BJ (cell line): ENCODE measurements around the gene NCSTN. TPM values are rescaled to one million over a fixed set of nuclear protein-coding genes. Genes with fewer than 3 reads are reported as not detected.

Experiments
- CTCF ChIA-PET: fragments of 350-600 bp; formaldehyde crosslinking; extraction: SDS; loops from one replicate; lab custom pipeline; 2021; ENCODE audit warnings: antibody characterized with exemption, inconsistent platforms; lab: Yijun Ruan, JAX
- POLR2A ChIA-PET: fragments of 300-600 bp; sonication (Branson Sonifier 250); formaldehyde crosslinking; extraction: SDS; loops from one replicate; lab custom pipeline; 2021; ENCODE audit warnings: antibody characterized with exemption; lab: Charles Lee
- DNase-seq: peaks from one replicate; pipeline ENCODE4 v3.0.0-alpha.2; 2011; ENCODE audit warnings: low read depth
- H3K27me3 ChIP-seq: 2 replicates; pipeline ENCODE4 v1.6.0; 2011; ENCODE audit warnings: low read length; ENCODE audit not compliant: control insufficient read depth, insufficient read depth
- H3K36me3 ChIP-seq: 2 replicates; pipeline ENCODE4 v1.5.1; 2011; ENCODE audit warnings: low read length; ENCODE audit not compliant: control insufficient read depth, insufficient read depth
- H3K4me3 ChIP-seq: 2 replicates; pipeline ENCODE4 v1.5.1; 2011; ENCODE audit warnings: low read depth, mild to moderate bottlenecking, control low read depth, low read length
- polyA plus RNA-seq: library from polyadenylated mRNA; depleted of rRNA; stranded (reverse); fragments of >200 nt; gene quantifications from 2 replicates; pipeline ENCODE4 v1.2.3, GENCODE V29; 2011
- TF ChIP-seq, protein P1 (sequence below): IDR thresholded peaks from 2 replicates; pipeline ENCODE4 v1.5.1; 2011; ENCODE audit warnings: low read depth, mild to moderate bottlenecking, control low read depth, inconsistent platforms, low read length, moderate library complexity; ENCODE audit not compliant: insufficient read depth

Gene NCSTN
- polyA plus RNA-seq, 1 experiment, result 260 TPM

DNA sequence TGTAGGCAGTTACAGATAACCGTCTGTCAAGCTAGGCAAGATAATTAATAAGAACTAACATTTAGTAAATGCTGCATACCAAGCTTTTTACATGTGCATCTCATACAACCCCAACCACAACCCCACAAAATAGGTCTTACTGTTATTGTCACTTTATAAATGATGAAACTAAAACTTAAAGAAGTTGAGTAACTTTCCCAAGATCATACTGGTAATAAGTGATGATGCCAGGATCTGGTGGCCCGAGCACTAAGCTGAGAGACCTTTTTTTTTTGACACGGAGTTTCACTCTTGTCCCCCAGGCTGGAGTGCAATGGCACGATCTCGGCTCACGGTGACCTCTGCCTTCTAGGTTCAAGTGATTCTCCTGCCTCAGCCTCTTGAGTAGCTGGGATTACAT, 1.8 kb downstream of the NCSTN start:
- ChIA-PET POLR2A (no interaction called here), CTCF (interaction anchor here (0.8 to 1.2 kb wide), 3 partner anchors 9 to 32 kb away, joined by 3 to 4 read pairs (median 4); no protein-coding TSS in a partner anchor)
- no peak for DNase-seq
- Histone ChIP-seq H3K36me3 (peaks cover 6% of the 10 kb centered on the region; the same call in 1 of the 2 replicates), H3K27me3 (no peaks in the 10 kb centered on the region), H3K4me3 (no peak overlapping the region)
- TF ChIP-seq, protein P1, sequence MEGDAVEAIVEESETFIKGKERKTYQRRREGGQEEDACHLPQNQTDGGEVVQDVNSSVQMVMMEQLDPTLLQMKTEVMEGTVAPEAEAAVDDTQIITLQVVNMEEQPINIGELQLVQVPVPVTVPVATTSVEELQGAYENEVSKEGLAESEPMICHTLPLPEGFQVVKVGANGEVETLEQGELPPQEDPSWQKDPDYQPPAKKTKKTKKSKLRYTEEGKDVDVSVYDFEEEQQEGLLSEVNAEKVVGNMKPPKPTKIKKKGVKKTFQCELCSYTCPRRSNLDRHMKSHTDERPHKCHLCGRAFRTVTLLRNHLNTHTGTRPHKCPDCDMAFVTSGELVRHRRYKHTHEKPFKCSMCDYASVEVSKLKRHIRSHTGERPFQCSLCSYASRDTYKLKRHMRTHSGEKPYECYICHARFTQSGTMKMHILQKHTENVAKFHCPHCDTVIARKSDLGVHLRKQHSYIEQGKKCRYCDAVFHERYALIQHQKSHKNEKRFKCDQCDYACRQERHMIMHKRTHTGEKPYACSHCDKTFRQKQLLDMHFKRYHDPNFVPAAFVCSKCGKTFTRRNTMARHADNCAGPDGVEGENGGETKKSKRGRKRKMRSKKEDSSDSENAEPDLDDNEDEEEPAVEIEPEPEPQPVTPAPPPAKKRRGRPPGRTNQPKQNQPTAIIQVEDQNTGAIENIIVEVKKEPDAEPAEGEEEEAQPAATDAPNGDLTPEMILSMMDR, result no peak

DNA sequence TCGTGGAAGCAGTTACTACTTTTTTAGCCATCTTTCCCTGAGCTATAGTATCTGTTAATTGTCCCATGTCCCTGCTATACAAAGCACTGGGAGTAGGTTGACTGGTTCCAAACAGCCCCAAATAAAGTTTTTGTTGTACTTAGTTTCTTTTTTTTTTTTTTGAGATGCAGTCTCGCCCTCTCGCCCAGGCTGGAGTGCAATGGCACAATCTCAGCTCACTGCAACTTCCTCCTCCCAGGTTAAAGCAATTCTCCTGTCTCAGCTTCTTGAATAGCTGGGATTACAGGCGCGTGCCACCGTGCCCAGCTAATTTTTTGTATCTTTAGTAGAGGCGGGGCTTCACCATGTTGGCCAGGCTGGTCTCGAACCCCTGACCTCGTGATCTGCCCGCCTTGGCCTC, 3.3 kb downstream of the NCSTN start:
- no peaks in the 10 kb centered on the region for H3K27me3 ChIP-seq
- H3K4me3 ChIP-seq, result no peak overlapping the region
- ChIA-PET CTCF (interaction anchor here (1.8 kb wide), 1 partner anchor 30 kb away, joined by 9 read pairs; no protein-coding TSS in a partner anchor), POLR2A (no interaction called here)
- H3K36me3 ChIP-seq, result peaks cover 10% of the 10 kb centered on the region
- TF ChIP-seq, protein P1, result no peak
- DNase-seq, result no peak

DNA sequence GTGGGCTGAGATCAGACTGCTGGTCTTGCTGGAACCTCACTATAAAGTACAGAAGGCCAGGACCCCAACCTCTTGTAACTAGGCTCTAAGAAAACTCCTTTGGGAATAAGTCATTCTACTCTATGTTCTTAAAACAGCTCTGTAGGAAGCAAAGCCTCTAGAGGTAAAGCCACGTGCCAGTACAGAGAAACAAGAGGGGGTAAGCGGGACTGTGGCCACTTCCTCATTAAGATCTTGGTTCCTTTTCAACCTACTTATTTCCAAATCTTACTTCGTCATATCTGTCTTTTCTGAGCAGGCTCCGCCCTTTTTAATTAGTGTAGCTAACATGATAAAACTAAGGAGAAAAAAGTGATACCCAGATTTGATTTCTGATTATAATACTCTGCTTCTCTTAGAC, 3.8 kb downstream of the NCSTN start:
- no peak for DNase-seq
- TF ChIP-seq, protein P1, result no peak
- ChIA-PET POLR2A (no interaction called here), CTCF (interaction anchor here (1.8 kb wide), 1 partner anchor 29 kb away, joined by 9 read pairs; no protein-coding TSS in a partner anchor)
- H3K36me3 ChIP-seq, result peaks cover 13% of the 10 kb centered on the region
- H3K4me3 ChIP-seq, result no peak overlapping the region
- H3K27me3 ChIP-seq, result no peaks in the 10 kb centered on the region

DNA sequence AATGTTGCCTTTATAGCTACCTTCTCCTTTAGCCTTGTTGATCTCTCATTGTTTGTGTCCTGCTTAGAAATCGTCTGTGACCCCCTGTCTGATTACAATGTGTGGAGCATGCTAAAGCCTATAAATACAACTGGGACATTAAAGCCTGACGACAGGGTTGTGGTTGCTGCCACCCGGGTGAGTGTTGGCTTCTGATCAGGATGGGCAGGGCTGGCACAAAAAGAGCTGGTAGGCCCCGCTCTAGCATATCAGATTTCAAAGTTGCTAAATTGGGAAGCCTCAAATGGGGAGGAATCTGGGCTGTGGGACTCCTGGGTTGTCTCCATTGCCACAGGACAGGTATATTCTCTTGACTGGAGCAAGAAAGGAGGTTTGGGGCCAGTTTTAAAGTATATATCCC, 8.4 kb downstream of the NCSTN start:
- POLR2A ChIA-PET, result interaction anchor here (0.6 kb wide), 1 partner anchor 13 kb away, joined by 5 read pairs; no protein-coding TSS in a partner anchor
- TF ChIP-seq, protein P1, result no peak
- no peak for DNase-seq
- Histone ChIP-seq H3K4me3 (no peak overlapping the region), H3K36me3 (peaks cover 41% of the 10 kb centered on the region), H3K27me3 (no peaks in the 10 kb centered on the region)
- CTCF ChIA-PET, result interaction anchor here (1.1 to 6.2 kb wide), 4 partner anchors 24 to 133 kb away, joined by 3 to 86 read pairs (median 3); no protein-coding TSS in a partner anchor

DNA sequence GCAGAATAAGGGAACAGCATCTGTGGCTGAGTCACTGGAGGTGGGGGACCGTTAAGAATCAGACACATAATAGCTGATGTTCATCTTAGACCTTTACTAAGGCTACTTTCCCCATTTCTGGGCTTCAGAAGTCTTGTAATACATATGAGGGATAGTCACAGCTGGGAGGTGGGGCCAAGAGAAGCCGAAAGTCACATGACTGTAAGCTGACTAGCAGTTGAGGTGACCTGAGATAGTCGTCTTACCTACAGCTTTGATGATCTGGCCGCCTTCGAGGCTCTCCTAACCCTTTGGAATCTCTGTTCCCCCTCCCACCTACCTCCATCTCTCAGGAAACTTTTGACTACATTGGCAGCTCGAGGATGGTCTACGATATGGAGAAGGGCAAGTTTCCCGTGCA, 9.4 kb downstream of the NCSTN start:
- CTCF ChIA-PET, result interaction anchor here (0.7 to 6.2 kb wide), 5 partner anchors 18 to 87 kb away, joined by 3 to 86 read pairs (median 3); no protein-coding TSS in a partner anchor
- H3K4me3 ChIP-seq, result no peak overlapping the region
- H3K36me3 ChIP-seq, result peaks cover 45% of the 10 kb centered on the region
- POLR2A ChIA-PET, result no interaction called here
- no peaks in the 10 kb centered on the region for H3K27me3 ChIP-seq
- TF ChIP-seq, protein P1, result no peak
- no peak for DNase-seq
